HepG2 (cell line): ENCODE data around the gene NOTO. TPM values are rescaled to one million over a fixed set of nuclear protein-coding genes. Genes with fewer than 3 reads are reported as not detected.

Experiments
- ATAC-seq: fragments of 200-7000 bp; cut with Tn5 transposase; 3 replicates; pipeline ENCODE4 v1.9.1; 2020; ENCODE audit warnings: mild to moderate bottlenecking, moderate library complexity
- BruUV-seq: library from RNA; stranded (reverse); fragments of 400-500 nt; replicated peaks from 2 replicates; lab custom pipeline; 2021; lab: Mats Ljungman, UMichigan
- CTCF ChIA-PET: fragments of 300-600 bp; formaldehyde crosslinking; extraction: SDS; loops from one replicate; lab custom pipeline; 2021; ENCODE audit warnings: low total read pairs, inconsistent platforms, low intra/inter-chr PET ratio; lab: Yijun Ruan, JAX
- POLR2A ChIA-PET: fragments of 350-600 bp; sonication (Branson Sonifier 250); formaldehyde crosslinking; loops from one replicate; lab custom pipeline; 2020; ENCODE audit warnings: antibody characterized with exemption, inconsistent platforms; lab: Yijun Ruan, JAX
- DNase-seq: peaks from one replicate; pipeline ENCODE4 v3.0.0-alpha.2; 2015; ENCODE audit warnings: low spot score
- FAIRE-seq: peaks from 3 replicates; lab custom pipeline; 2011; peaks lifted over from hg19 to GRCh38; lab: Jason Lieb, UNC
- H2AFZ ChIP-seq: one replicate; pipeline ENCODE4 v1.6.1; 2011; ENCODE audit warnings: low read length, inconsistent platforms
- H3K27ac ChIP-seq: fragments of 300-600 bp; 3 replicates; pipeline ENCODE4 v1.8.0; 2011; ENCODE audit warnings: mixed run types, mild to moderate bottlenecking, mixed read lengths, low read length, inconsistent platforms; ENCODE audit not compliant: insufficient read depth; ENCODE audit errors: extremely low read length
- H3K27me3 ChIP-seq, 2 experiments: fragments of 200-600 bp in 1 of 2; 2 replicates in 1 of 2; 3 replicates in 1 of 2; pipeline versions ENCODE4 v1.6.0 to v1.8.0; 2011; ENCODE audit warnings: low read length in 2 of 2, mild to moderate bottlenecking in 2 of 2, moderate library complexity in 2 of 2, inconsistent platforms in 1 of 2; ENCODE audit not compliant: insufficient read depth in 2 of 2, control insufficient read depth in 1 of 2
- H3K36me3 ChIP-seq, 2 experiments: fragments of 200-600 bp in 1 of 2; replicated peaks in 1 of 2; 2 replicates in 1 of 2; 3 replicates in 1 of 2; pipeline versions ENCODE4 v1.5.1 to v1.8.0; 2011; ENCODE audit warnings: low read length in 2 of 2, inconsistent platforms in 1 of 2; ENCODE audit not compliant: insufficient read depth in 2 of 2, control insufficient read depth in 1 of 2
- H3K4me1 ChIP-seq: 2 replicates; pipeline ENCODE4 v1.5.1; 2012; ENCODE audit warnings: low read length, inconsistent platforms; ENCODE audit not compliant: insufficient read depth
- H3K4me2 ChIP-seq: 2 replicates; pipeline ENCODE4 v1.6.0; 2011; ENCODE audit warnings: low read depth, low read length, inconsistent platforms
- H3K4me3 ChIP-seq, 3 experiments: fragments of 200-600 bp in 1 of 3; sonication (generic), shearing (Covaris generic) in 1 of 3; replicated peaks in 1 of 3; 2 replicates each; pipeline ENCODE4 v1.5.1; 2011 to 2016; ENCODE audit warnings: low read length in 3 of 3, inconsistent platforms in 2 of 3, low read depth in 2 of 3, mild to moderate bottlenecking in 2 of 3, control low read depth in 1 of 3, mixed read lengths in 1 of 3; ENCODE audit not compliant: insufficient read depth in 1 of 3
- H3K79me2 ChIP-seq: one replicate; pipeline ENCODE4 v1.6.1; 2011; ENCODE audit warnings: low read length, inconsistent platforms; ENCODE audit not compliant: insufficient read depth
- H3K9ac ChIP-seq: 2 replicates; pipeline ENCODE4 v1.6.0; 2011; ENCODE audit warnings: mild to moderate bottlenecking, low read depth, low read length, inconsistent platforms; ENCODE audit not compliant: insufficient read depth
- H3K9me3 ChIP-seq: 2 replicates; pipeline ENCODE4 v1.5.1; 2012; ENCODE audit warnings: mild to moderate bottlenecking, low read length
- H4K20me1 ChIP-seq: 2 replicates; pipeline ENCODE4 v1.6.0; 2011; ENCODE audit warnings: inconsistent platforms, mild to moderate bottlenecking, low read length, moderate library complexity; ENCODE audit not compliant: insufficient read depth
- FOSL1 ChIP-seq: sonication (generic); formaldehyde crosslinking; IDR thresholded peaks from 2 replicates; pipeline ENCODE4 v1.9.0; 2021; ENCODE audit warnings: missing genetic modification reagents, borderline replicate concordance
- HOXA3 ChIP-seq: sonication (generic); formaldehyde crosslinking; IDR thresholded peaks from 2 replicates; pipeline ENCODE4 v1.5.0; 2020; ENCODE audit warnings: missing genetic modification reagents
- NFKB2 ChIP-seq: sonication (generic); formaldehyde crosslinking; IDR thresholded peaks from 2 replicates; pipeline ENCODE4 v1.4.0; 2020; ENCODE audit warnings: missing genetic modification reagents, borderline replicate concordance
- NONO ChIP-seq, 2 experiments: fragments of 450-650 bp in 1 of 2; sonication (generic) in 1 of 2; formaldehyde crosslinking in 1 of 2; IDR thresholded peaks in 1 of 2; conservative IDR thresholded peaks in 1 of 2; 2 replicates each; pipeline versions ENCODE4 v1.6.1 to v1.8.0; 2017 to 2022; ENCODE audit warnings: mild to moderate bottlenecking in 1 of 2, missing genetic modification reagents in 1 of 2, moderate library complexity in 1 of 2
- POLR2A ChIP-seq, 2 experiments: IDR thresholded peaks; 2 replicates each; pipeline ENCODE4 v1.6.1; 2011; ENCODE audit warnings: low read depth in 2 of 2, low read length in 2 of 2, mild to moderate bottlenecking in 1 of 2, moderate library complexity in 1 of 2; ENCODE audit not compliant: insufficient read depth in 1 of 2
- SP4 ChIP-seq: sonication (generic); formaldehyde crosslinking; IDR thresholded peaks from 2 replicates; pipeline ENCODE4 v1.8.1; 2023; ENCODE audit warnings: mild to moderate bottlenecking, missing genetic modification reagents
- ZNF777 ChIP-seq: sonication (generic); formaldehyde crosslinking; IDR thresholded peaks from 2 replicates; pipeline ENCODE4 v1.4.0; 2020; ENCODE audit warnings: missing genetic modification reagents
- WGBS: methylation state at CpG from one replicate; pipeline ENCODE4 v1.1.6; 2017; ENCODE audit warnings: low lambda C conversion rate; 5-methylcytosine and 5-hydroxymethylcytosine counted together
- in situ Hi-C: cut with HindIII; loops from 2 replicates; pipeline ENCODE4 v1.10.0; 2017; ENCODE audit warnings: low pct_unique_long_range_greater_than_20kb; ENCODE audit not compliant: extremely low pct_ligation_motif_present
- intact Hi-C: fragments of 100-400 bp; cut with micrococcal nuclease; formaldehyde crosslinking; loops from one replicate; pipeline ENCODE4 v1.10.0; 2022; ENCODE audit not compliant: unreplicated experiment
- polyA plus RNA-seq, 8 experiments: library from polyadenylated mRNA; depleted of rRNA in 3 of 8; stranded (reverse) in 7 of 8; unstranded in 1 of 8; fragments of >200 nt; fragmentation: Illumina TruSeq in 4 of 8; extraction: Trizol in 4 of 8; gene quantifications; 2 replicates each; pipeline versions ENCODE4 v1.2.1 to v1.2.3, GENCODE V29; 2011 to 2016; ENCODE audit warnings: low read depth in 4 of 8, missing spikeins in 1 of 8, mixed read lengths in 1 of 8; ENCODE audit not compliant: insufficient read depth in 1 of 8
- total RNA-seq, 5 experiments: library from RNA; depleted of rRNA; stranded (reverse); fragments of >200 nt; fragmentation: Illumina TruSeq; extraction: Trizol; gene quantifications; 2 replicates each; pipeline ENCODE4 v1.2.3, GENCODE V29; 2016; ENCODE audit warnings: low read depth in 1 of 5
- TF ChIP-seq, protein P1 (sequence below): sonication (generic); formaldehyde crosslinking; conservative IDR thresholded peaks from 2 replicates; pipeline ENCODE4 v1.8.1; 2023; ENCODE audit warnings: missing genetic modification reagents
- TF ChIP-seq, protein P2 (sequence below): IDR thresholded peaks from 2 replicates; pipeline ENCODE4 v1.6.1; 2016; ENCODE audit warnings: low read depth, control low read depth

Gene NOTO
- total and polyA plus RNA-seq, 2 of the 13 experiments (the other 11 are each of a cell fraction or from before 2014, with no cell fraction given) = not detected

DNA sequence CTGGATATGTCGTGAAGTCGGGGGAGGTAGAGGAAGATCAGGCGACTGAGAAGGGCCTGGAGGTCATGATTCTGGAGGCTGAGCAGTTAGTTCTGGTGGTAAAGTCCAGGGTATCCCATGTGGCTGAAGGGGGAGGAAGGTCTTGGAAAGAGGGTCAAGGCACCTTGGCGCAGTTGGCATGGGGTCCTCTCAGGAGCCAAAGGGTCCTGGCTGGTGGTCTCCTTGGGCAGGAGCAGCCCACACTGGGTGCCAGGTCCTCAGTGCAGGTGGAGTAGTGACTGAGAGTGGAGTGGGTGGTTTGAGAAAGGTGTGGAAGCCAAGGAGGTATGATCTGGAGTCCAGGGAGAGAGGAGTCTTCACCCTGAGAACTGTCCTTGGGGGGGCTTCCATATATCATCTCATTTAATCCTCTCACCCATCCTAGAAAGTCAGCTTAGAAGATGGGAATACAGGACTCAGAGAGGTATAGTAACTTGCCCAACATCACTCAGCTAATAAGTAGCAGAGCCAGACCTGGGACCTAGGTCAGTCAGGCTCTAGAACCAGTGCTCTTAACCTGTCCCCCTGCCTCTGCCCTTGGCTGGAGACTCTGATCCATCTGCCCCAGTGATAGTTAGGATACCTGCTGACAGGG is 57.4 kb downstream of the NOTO start:
- Histone ChIP-seq H3K36me3 (peaks cover 2 to 10% of the 10 kb centered on the region in 2 experiments; a peak in 4 of 5 replicates), H3K4me1 (peaks cover 51% of the 10 kb centered on the region), H3K27me3 (no peaks in the 10 kb centered on the region), H3K4me3 (no peak overlapping the region), H3K79me2 (no peaks in the 10 kb centered on the region), H3K9me3 (no peaks in the 10 kb centered on the region), H3K27ac (no peak overlapping the region), H4K20me1 (no peaks in the 10 kb centered on the region), H3K4me2 (no peak overlapping the region), H2AFZ (no peak overlapping the region), H3K9ac (no peak overlapping the region)
- in situ Hi-C loops (no loop called here), intact Hi-C loops (loop anchor here (1.0 to 5.0 kb wide), 3 partner anchors 47 to 98 kb away; no protein-coding TSS in a partner anchor)
- DNase-seq (no peak), ATAC-seq (no peak), FAIRE-seq (no peak)
- WGBS = 96% methylated on average over 4 of the region's 4 CpGs
- TF ChIP-seq, protein P1, sequence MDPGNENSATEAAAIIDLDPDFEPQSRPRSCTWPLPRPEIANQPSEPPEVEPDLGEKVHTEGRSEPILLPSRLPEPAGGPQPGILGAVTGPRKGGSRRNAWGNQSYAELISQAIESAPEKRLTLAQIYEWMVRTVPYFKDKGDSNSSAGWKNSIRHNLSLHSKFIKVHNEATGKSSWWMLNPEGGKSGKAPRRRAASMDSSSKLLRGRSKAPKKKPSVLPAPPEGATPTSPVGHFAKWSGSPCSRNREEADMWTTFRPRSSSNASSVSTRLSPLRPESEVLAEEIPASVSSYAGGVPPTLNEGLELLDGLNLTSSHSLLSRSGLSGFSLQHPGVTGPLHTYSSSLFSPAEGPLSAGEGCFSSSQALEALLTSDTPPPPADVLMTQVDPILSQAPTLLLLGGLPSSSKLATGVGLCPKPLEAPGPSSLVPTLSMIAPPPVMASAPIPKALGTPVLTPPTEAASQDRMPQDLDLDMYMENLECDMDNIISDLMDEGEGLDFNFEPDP (CRISPR knock-in tag) = 0 out of 2 replicates have a peak, but pooled peaks have one; percentile 73
- TF ChIP-seq SP4 (CRISPR knock-in tag) (peak; percentile 3; the same call in 1 of the 2 replicates), NONO (IDR thresholded peaks at IDR 0.05) (no peak), NONO (CRISPR knock-in tag; conservative IDR thresholded peaks at IDR 0.05) (0 out of 2 replicates have a peak, but pooled peaks have one; percentile 17), POLR2A (IDR thresholded peaks at IDR 0.05; ENCODE audit: insufficient read depth in 1 of 2, low read depth in 2 of 2, low read length in 2 of 2) (no peak), NFKB2 (CRISPR knock-in tag) (peak; percentile 12; the same call in 1 of the 2 replicates), ZNF777 (CRISPR knock-in tag) (0 out of 2 replicates have a peak, but pooled peaks have one; percentile 5), HOXA3 (CRISPR knock-in tag) (0 out of 2 replicates have a peak, but pooled peaks have one; percentile 17), FOSL1 (CRISPR knock-in tag) (no peak)
- TF ChIP-seq, protein P2, sequence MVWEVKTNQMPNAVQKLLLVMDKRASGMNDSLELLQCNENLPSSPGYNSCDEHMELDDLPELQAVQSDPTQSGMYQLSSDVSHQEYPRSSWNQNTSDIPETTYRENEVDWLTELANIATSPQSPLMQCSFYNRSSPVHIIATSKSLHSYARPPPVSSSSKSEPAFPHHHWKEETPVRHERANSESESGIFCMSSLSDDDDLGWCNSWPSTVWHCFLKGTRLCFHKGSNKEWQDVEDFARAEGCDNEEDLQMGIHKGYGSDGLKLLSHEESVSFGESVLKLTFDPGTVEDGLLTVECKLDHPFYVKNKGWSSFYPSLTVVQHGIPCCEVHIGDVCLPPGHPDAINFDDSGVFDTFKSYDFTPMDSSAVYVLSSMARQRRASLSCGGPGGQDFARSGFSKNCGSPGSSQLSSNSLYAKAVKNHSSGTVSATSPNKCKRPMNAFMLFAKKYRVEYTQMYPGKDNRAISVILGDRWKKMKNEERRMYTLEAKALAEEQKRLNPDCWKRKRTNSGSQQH (CRISPR knock-in tag) = no peak
- BruUV-seq = no TSS peak
- ChIA-PET CTCF (interaction anchor here (1.2 to 1.7 kb wide), 2 partner anchors 83 to 175 kb away, joined by 4 to 8 read pairs; no protein-coding TSS in a partner anchor), POLR2A (interaction anchor here (0.6 to 2.1 kb wide), 5 partner anchors 10 to 47 kb away, joined by 3 to 6 read pairs (median 4); partner anchors contain the start of genes CCT7, PRADC1 and SMYD5)
